GM11168 (cell line): Measurements from ENCODE around the gene SLC12A4.
"Not testable (repeated sequence)": the region's sequence is repeated elsewhere in the genome, so short reads cannot be mapped to it uniquely, and the experiment has no call there.

ENCODE experiments used
- in situ Hi-C: fragments of 300-500 bp; cut with MboI; formaldehyde crosslinking; loops from one replicate; pipeline ENCODE4 v1.12.0; 2022; ENCODE audit warnings: low sequenced_read_pairs; ENCODE audit not compliant: unreplicated experiment

Gene SLC12A4

DNA sequence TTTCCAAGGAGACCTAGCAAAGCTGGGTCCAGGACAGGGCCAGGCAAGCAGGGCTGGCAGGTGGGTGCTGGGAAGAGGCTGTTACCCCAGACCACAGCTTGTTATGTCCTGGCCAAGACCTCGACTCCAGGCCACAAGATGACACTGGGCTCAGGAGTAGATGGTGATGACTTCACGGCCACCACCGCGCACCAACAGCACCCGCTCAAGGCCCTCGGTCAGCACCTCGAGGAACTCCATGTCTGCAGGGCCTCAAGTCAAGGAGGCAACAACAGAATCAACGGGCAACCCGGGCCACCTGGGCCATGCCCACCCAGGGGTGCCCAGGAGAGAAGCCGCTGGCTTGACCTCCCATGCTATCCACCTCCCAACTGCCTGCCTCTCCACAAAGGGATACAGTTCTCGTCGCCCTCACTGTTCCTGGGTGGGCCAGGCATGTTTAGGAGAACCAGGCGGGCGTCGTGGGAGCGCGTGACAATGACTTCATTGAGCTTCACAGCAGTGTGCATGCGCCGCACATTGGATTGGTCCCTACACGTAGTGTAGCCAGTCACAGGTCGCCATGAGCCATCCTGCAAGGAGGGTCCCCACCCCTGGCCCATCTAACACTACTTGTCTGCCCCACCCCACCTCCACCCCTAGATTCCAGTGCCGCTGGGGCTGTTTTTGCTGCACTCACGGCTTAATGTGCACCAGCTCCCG lies 23.6 kb downstream of the SLC12A4 start:
- in situ Hi-C loops = no loop called here

DNA sequence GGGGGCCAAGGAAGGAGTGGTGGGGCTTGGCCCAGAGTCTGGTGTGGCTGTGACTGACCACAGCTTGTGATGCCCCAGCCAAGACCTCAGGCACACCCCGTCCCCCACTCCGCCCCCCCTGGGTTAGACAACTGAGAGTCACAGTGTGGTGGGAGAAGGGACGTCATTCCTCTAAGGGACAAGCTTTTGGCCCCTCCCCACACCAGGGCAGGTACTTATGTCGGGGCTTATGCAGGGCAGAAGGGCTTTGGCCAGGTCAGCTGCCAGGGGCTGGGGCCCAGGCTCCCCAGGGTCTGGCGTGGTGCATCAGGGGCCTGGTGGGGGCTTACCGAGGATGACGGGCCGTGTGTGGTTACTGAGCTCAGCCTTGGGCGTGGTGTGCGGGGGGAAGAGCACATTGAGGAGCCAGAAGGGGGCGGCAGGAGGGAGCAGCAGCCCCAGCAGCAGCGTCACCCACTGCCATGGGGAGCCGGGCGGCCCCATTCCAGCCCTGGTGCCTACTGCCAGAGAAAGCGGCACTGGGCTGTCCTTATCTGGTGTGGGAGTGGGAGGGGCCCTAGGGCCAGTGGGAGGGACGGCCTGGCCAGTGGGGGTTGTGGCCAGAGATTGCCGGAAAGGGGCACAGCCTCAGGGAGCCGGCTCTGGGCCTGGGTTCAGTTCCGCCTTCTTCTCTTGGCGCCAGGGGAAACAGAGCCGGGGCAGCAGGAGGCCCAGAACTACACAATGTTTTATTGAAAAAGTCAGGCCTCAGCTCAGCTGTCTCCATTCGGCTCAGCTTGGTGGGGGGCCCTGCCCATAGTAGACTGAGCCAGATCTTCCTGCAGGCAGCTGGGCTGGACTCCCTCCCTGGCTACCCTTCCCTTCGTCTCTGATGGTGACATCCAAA lies 24.6 kb downstream of the SLC12A4 start, which contains the start of gene LCAT:
Gene LCAT, minus strand, starts transcription at position 502 of the 886 bp plus-strand sequence. Its CDS starts 19 bp downstream, at position 483.
- in situ Hi-C loops = no loop called here

DNA sequence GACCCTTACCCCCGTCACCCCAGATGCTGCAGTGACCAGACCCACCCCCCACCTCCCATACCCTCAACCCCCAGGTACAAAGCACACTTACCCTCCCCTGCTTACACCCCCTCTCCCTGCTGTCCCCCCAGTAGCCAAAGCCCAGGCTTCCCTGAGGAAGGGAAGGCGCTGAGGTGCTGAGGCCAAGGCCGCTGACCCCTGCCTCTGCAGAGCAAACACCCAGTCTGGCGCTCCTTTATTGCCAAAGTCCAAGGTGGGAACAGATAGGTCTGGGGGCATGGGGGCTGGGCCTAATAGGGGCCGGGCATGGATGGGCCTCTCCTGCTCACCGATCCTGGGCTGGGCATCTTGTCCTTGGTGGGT lies 25.2 kb downstream of the SLC12A4 start:
- in situ Hi-C loops = no loop called here

DNA sequence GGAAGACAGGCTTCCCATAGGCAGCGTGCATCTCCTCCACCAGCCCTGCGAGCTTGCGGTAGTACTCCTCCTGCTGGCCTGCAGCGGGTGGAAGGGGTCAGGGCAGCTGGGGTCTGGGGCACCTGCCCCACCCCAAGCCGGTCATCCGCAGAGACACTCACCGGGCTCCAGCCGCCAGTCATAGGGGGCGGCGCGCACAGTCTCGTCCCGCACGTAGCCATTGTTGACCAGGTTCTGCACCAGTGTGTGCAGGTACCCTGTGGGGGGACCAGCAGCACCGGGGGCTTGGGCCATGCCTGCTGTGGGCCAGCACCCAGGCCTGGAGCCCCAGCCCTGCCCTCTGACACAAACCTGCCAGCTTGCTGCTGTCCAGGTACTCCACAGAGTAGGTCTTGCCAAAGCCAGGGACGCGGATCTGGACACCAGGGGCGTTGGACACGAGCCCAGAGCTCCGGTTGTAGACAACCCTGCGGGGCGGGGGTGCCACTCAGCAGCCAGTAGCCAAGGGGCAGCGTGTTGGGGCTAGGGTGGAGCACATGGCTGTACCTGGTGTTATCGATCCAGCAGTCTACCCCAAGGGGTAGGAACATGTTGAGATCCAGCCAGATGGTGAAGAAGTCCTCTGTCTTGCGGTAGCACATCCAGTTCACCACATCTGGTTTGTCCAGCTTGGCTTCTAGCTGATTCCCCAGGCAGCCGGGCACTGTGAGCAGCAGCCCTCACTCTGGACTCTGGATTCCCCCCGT lies 25.8 kb downstream of the SLC12A4 start:
- in situ Hi-C loops = no loop called here

DNA sequence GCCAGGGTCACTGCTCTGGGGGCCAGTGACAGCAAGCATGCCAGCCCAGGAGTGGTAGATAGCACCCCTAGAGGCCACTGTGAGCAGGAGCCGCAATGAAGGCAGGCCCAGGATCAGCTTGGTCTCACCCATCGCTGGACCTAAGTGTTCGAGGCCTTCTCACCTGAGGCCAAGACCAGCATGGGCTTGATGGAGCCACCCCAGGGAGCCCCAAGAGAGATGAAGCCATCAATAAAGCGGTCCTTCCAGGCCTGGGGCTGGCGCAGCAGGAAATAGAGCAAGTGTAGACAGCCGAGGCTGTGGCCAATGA lies 26.3 kb downstream of the SLC12A4 start:
- in situ Hi-C loops = no loop called here

DNA sequence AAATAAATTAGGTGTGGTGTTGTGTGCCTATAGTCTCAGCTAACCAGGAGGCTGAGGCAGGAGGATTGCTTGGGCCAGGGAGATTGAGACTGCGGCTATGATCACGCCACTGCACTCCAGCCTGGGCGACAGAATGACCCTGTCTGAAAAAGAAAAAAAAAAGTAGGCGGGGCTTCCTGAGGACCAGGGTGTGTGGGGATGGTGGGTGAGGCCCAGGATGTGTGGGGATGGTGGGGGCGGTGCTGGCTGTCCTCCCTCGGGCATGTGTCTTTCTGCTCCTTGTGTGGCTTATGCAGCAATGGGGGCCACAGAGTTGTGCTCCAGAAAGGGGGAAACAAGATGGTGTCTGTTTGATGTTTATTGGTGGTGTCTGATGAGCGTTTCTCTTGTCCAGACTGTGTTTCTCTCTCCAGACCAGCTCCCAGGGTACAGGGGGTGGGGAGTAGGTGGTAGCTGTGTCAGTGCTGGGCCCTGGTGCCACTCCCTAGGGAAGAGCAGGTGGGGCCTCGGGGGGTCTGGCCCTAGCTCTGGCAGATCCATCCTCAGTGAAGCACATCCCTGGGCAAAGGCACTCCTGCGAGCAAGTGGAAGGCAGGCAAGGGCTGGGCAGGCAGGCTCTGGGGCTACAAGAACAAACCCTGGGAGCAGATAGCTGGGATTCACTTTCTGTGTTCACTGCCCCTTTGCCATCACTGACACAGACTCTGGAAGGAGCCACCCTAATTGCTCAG lies 26.8 kb downstream of the SLC12A4 start:
- in situ Hi-C loops = no loop called here

DNA sequence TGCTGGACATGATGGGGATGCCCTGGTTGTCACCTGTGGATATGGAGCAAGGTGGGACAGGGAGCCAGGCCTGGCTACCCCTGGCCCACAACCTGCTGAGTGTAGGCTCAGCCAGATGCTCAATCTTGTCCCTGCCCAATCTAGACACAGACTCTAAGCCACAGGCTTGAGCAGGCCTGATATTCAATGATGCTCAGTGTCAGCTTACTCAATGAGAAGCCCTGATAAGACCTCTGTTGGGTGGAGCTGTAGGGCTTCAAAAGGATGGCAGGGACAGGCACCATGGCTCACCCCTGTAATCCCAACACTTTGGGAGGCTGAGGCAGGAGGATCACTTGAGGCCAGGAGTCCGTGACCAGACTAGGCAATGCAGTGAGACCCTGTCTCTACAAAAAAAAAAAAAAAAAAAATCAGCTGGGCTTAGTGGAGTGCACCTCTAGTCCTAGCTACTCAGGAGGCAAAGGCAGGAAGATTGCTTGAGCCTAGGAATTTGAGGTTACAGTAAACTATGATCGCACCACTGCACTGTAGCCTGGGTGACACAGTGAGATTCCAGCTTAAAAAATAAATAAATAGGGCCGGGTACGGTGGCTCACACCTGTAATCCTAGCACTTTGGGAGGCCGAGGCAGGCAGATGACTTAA lies 27.9 kb downstream of the SLC12A4 start:
- in situ Hi-C loops = no loop called here

DNA sequence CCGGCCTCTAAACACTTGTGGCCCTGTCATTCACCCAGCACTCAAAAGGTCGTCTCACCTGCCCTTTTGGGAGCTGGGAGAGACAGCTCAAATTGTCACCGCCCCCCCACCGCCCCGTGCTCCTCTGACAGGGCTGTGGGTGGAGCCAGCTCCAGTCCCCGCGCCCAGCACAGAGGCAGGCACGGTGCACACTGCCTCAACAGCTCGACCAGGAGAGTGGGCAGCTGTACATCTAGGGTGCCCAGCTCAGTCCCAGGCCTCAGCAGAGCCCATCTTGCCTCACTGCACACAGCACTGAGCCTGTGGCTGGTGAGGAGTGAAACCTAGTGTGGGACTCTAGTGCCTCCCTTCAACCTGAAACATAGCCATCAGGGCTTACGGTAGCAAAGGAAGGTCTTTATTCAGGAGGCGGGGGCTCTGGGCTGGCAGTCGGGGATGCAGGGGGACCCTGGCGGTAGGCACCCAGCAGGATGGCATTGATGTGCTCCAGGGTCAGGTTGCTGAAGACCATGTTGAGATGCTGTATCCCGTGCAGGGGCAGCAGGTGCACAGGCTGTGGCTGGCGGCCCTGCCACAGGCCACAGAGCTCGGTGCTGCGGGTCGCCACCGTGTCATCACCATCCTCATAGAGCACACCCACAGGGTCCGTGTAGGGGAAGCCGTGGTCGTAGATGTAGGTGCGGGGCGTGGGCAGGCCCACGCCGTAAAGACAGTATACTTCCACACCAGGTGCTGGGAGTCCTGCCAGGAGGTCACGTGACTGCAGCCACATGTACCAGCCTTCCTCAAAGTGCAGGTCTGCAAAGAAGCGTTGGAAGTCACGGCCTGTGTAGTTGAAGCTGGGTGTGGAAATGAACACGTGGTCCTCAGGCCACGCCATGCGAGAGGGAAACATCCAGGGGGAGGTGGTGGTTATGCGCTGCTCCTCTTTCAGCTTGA lies 28.7 kb downstream of the SLC12A4 start:
- in situ Hi-C loops = no loop called here

DNA sequence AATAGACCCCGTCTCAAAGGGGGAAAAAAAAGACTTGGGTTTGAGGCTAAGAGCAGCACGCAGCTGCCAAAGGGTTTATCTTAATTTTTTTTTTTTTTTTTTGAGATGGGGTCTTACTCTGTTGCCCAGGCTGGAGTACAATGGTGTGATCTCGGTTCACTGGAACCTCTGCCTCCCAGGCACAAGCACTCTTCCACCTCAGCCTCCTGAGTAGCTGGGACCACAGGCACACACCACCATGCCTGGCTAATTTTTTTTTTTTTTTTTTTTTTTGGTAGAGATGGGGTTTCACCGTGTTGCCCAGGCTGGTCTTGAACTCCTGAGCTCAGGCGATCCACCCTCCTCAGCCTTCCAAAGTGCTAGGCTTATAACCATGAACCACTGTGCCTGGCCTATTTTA lies 30.7 kb downstream of the SLC12A4 start:
- in situ Hi-C loops = not testable (repeated sequence)

DNA sequence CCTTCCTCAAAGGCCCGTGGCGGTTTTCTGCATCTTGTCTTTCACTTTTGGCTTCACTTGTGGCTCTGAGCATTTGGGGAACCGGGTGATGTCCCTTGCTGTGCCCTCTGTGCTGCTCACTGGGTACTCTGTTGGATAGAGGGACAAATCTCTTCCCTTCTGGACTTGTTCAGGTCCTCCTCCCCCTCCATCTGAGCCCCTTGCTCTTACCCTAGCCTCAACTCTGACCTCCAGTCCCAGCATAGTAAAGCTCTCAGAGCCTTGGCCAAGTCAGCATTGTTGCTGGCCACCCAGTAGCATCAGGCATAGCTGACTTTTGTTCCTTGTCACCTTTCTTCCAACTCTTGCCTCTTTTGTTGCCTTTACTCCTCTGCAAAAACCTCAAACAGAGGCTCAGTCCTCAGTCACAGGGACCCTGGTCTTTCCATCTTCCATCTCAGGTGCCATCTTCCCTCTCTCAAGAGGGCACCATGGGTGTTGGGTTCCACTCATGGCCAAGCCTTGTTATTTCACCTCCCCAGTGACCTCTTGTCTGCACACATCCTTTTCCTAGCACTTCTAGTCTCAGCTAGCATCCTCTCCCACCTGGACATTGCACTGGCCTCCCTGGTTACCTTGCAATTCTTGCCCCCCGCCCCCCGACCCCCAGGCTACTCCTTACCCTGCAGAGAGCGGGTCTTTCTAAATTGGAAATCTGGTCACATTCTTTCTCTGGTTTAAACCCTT lies 31.4 kb downstream of the SLC12A4 start:
- in situ Hi-C loops = no loop called here

DNA sequence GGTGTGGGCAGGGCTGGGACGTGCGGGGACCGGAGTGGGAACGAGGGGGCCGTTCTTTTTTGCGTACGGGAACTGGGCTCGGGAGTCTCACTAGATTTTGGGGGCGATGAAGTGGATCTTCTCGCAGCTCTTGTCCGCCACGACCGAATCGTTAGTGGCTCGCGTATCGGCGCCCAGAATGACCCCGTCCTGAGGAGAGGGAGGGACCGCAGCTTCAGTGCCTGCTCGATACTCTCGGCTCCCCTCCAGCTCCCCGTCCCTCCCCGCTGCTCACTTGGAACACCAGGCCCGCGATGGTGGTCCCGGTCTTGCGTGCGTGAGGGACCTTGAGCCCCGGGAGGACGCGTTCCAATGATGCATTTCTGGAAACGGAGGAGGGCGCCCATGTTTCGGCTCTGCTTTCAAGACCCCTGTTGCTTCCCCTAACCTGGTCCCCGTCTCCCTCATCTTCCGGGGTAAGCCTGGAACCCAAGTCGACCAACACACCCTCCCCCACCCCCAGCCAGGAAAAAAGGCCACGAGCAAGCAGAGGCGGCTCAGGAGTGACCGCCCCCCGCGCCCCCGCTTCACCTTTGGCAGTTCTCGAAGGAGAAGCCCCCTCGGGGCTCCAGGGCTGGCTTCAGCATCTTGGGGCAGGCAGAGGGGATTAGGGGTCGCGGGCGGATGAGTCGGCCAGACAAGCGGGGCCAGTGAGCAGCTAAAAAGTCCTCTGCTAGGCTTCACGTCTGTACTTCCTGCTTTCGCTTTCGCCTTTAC lies 32.1 kb downstream of the SLC12A4 start, which contains the start of gene PSMB10:
Gene PSMB10, minus strand, starts transcription at position 727 of the 756 bp plus-strand sequence. Its CDS starts 101 bp downstream, at position 626.
- in situ Hi-C loops = no loop called here

DNA sequence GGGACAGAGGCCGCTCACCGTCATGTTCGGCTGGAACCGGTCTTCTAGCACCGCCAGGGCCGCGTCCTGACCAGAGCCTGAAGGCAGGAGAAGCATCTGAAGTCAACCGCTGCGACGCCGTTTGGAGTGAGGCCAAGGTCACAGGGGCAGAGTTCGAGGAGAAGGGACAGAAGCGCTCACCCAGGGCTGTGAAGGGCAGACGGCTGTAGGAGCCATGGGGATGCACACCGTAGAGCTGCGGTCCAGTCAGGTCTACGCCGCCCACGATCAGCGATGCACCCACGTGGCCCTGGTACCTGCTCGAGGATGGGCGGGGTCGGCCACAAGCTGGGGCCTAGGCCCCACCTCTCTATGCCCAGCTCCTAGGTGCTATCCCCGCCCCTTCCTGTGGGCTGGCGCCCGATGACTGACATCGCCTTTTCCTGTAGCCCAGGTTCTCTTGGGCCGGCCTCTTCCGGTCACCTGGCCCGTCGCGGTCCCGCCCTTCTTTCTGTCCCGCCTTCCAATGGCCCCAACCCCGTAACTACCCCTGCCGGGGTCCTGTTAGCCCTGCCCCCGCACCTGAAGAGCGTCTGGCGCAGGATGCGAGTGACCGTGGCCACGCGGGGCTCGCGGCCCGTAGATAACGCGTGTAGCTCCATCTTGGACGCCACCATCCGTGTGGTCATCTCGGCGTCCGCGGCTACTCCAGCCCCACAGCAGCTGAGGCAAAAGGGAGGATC lies 32.9 kb downstream of the SLC12A4 start:
- in situ Hi-C loops = no loop called here

DNA sequence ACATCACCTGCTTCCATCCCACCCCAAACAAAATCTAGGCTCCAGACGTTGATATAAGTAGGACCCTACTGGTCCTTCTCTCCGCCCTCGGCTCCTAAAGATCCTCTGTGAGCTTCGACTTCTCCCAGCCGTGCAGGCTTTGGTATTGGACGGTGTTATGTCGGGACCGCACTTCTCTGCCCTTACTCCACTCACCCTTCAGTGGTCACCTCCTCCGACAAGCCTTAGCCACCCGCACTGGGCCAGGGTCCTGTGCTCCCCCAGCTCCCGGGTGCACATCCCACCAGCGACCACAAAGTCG lies 33.4 kb downstream of the SLC12A4 start:
- in situ Hi-C loops = no loop called here

DNA sequence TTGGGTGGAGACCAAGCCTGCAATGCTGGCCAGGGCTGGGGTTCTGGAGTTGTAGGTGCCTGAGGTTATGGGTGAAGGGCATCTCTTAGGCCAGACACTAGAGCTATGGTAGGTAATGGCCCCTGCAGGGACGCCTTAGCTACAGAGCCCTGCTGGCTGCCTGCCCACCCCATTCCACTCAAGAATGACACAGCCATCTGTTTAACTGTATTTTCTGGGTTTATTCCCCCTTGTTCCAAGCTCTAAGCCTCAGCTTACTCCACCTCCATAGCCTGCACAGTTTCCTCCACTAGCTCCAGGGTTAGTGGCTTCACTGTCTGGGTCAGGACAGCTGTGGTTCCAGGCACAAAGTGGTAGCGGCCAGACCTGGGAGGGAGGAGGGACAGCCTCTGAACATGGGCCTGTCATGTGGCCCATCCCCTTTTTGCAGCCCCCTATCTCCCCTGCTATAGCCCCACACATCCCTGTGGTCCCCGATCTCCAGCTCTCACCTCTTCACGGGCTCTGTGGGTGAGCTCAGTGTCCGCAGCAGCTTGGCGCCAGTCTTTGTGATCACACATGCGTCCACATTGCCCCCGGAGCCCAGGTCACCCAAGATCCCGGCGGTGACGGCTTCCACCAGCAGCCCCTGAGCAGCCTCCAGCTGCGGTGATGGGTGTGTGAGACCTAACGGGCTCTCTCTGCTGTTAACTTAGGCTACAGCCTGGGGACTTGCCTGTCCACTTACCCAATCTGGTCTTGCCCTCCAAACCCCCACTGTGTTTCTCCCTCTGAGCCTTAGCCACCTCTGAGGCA lies 33.9 kb downstream of the SLC12A4 start:
- in situ Hi-C loops = no loop called here

DNA sequence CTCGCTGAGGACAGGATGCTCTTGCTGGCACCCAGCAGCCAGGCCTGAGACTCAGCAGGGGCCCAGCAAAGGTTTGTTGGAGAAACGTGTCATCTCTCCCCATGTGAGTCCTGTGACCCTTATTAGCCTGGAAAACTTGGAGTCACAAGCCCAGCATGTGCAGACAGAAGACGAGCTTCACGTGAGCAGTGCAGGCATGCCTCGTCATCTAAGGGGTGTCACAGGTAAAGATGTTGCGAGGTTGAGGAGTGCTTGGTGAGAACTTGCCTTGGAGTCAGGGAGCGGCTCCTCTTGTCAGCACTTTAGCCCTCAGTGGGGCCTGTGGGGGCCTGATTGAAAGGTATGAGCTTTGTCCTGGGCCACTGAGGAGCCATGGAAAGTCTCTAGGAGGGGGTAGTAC lies 34.6 kb downstream of the SLC12A4 start:
- in situ Hi-C loops = no loop called here

DNA sequence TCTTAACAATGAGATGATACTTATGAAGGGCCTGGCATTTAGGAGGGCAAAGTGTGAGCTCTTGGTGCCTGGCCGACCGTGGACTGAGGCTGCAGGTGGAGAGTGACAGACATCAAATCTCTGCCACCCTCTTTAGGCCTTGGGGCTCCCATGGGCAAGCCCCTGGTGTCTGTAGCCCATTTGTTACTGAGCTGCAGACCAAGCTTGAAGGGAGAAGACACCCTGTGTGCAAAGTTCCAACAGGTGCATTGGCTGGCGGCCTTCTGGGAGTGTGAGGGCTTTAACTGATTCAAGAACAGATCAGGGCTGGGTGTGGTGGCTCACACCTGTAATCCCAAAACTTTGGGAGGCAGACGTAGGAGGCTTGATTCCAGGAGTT lies 36.0 kb downstream of the SLC12A4 start:
- in situ Hi-C loops = no loop called here
